ENCODE results near the gene AFF2.

DNA sequence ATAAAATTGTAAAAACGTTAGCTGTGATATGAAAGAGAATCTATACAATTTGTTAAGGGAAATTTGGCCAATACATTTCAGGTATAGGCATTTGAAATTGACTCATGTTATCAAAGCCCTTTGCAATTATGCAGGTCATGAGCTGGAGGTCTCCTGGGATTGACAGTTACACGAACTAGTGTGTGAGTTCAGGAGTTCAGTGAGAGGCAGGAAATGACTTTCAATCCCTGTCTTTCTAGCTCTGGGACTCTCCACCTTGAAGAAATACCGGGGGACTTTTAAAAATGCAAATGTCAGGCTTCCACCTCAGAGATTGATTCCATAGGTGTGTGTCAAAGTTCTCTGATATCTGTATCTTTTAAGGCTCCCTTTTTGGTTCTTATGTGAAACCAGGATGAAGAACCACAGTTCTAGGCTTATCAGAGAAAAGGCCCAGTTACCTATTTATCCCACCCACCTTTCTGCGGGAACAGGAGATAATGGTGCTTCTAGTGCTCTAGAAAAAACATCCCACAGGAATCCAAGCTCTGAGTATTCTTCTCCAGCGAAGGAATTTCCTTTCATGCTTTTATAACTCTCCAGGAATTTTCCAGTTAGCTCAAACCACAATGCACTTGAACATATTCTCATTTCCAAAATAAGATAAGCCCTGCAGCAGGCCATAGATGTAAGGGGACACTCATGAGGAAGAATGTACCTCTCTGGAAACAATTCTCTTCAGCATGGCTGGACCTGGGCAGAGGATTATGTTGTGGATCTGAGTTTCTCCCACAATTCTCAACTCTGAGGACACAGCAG is 503.6 kb downstream of the AFF2 start:
- TF ChIP-seq, protein P1, sequence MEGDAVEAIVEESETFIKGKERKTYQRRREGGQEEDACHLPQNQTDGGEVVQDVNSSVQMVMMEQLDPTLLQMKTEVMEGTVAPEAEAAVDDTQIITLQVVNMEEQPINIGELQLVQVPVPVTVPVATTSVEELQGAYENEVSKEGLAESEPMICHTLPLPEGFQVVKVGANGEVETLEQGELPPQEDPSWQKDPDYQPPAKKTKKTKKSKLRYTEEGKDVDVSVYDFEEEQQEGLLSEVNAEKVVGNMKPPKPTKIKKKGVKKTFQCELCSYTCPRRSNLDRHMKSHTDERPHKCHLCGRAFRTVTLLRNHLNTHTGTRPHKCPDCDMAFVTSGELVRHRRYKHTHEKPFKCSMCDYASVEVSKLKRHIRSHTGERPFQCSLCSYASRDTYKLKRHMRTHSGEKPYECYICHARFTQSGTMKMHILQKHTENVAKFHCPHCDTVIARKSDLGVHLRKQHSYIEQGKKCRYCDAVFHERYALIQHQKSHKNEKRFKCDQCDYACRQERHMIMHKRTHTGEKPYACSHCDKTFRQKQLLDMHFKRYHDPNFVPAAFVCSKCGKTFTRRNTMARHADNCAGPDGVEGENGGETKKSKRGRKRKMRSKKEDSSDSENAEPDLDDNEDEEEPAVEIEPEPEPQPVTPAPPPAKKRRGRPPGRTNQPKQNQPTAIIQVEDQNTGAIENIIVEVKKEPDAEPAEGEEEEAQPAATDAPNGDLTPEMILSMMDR (IDR thresholded peaks at IDR 0.05; ENCODE audit: extremely low read depth in 1 of 2, insufficient read depth in 1 of 2, low read depth in 1 of 2, low read length in 2 of 2): no peak
- TF ChIP-seq, protein P2, sequence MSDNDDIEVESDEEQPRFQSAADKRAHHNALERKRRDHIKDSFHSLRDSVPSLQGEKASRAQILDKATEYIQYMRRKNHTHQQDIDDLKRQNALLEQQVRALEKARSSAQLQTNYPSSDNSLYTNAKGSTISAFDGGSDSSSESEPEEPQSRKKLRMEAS (IDR thresholded peaks at IDR 0.05; ENCODE audit: insufficient read depth, insufficient read length): no peak
- TF ChIP-seq POLR2AphosphoS5 (IDR thresholded peaks at IDR 0.05; ENCODE audit: insufficient read depth, low read depth, low read length) (no peak), POLR2A (IDR thresholded peaks at IDR 0.05; ENCODE audit: low read depth, low read length) (no peak), FOS (IDR thresholded peaks at IDR 0.05; ENCODE audit: borderline replicate concordance, insufficient read depth, low read length) (no peak), EZH2 (IDR thresholded peaks at IDR 0.05; ENCODE audit: borderline replicate concordance, low read depth, low read length, severe bottlenecking) (no peak), GATA2 (IDR thresholded peaks at IDR 0.05; ENCODE audit: insufficient read depth, insufficient read length, low read depth, low read length) (no peak)

Measured in endothelial cell of umbilical vein (primary cell).